PC-3 (cell line): ENCODE results near the gene TAF6. TPM values are rescaled to one million over a fixed set of nuclear protein-coding genes. Genes with fewer than 3 reads are reported as not detected.

Experiments
- ATAC-seq: fragments of 200-7000 bp; cut with Tn5 transposase; 2 replicates; pipeline ENCODE4 v1.9.1; 2020; ENCODE audit warnings: mild to moderate bottlenecking, moderate library complexity
- BruUV-seq: library from RNA; stranded (reverse); fragments of 400-500 nt; replicated peaks from 2 replicates; lab custom pipeline; 2021; lab: Mats Ljungman, UMichigan
- CTCF ChIA-PET: fragments of 300-600 bp; sonication (Branson Sonifier 250); formaldehyde crosslinking; loops from one replicate; lab custom pipeline; 2022; ENCODE audit warnings: antibody characterized with exemption; lab: Charles Lee
- POLR2A ChIA-PET: fragments of 300-600 bp; sonication (Branson Sonifier 250); formaldehyde crosslinking; loops from one replicate; lab custom pipeline; 2022; ENCODE audit warnings: antibody characterized with exemption; ENCODE audit not compliant: unreplicated experiment; lab: Charles Lee
- DNase-seq: peaks from one replicate; pipeline ENCODE4 v3.0.0-alpha.2; 2015
- H2AFZ ChIP-seq: fragments of 300-600 bp; sonication (generic); 2 replicates; pipeline ENCODE4 v1.6.0; 2016; ENCODE audit warnings: antibody characterized with exemption, low read length
- H3F3A ChIP-seq: fragments of 300-600 bp; sonication (generic); one replicate; pipeline ENCODE4 v1.6.0; 2017; ENCODE audit warnings: antibody characterized with exemption, low read length, control low read depth, mild to moderate bottlenecking; ENCODE audit not compliant: unreplicated experiment
- H3K27ac ChIP-seq: fragments of 300-600 bp; sonication (generic); 2 replicates; pipeline ENCODE4 v1.5.1; 2016; ENCODE audit warnings: mild to moderate bottlenecking, low read length
- H3K27me3 ChIP-seq: fragments of 300-600 bp; sonication (generic); 2 replicates; pipeline ENCODE4 v1.6.1; 2016; ENCODE audit warnings: low read length, mixed read lengths
- H3K36me3 ChIP-seq: fragments of 300-600 bp; sonication (generic); 2 replicates; pipeline ENCODE4 v1.6.1; 2016; ENCODE audit warnings: low read depth, mixed run types, low read length, mixed read lengths
- H3K4me1 ChIP-seq: fragments of 300-600 bp; sonication (generic); 2 replicates; pipeline ENCODE4 v1.5.1; 2016; ENCODE audit warnings: low read length; ENCODE audit not compliant: insufficient read depth
- H3K4me2 ChIP-seq: fragments of 300-600 bp; sonication (generic); 2 replicates; pipeline ENCODE4 v1.6.0; 2016; ENCODE audit warnings: low read length
- H3K4me3 ChIP-seq: fragments of 300-600 bp; sonication (generic); 2 replicates; pipeline ENCODE4 v1.5.1; 2016; ENCODE audit warnings: mild to moderate bottlenecking, low read length, mixed read lengths
- H3K79me2 ChIP-seq: fragments of 300-600 bp; sonication (generic); 2 replicates; pipeline ENCODE4 v1.6.1; 2017; ENCODE audit warnings: low read length, mixed read lengths
- H3K9ac ChIP-seq: fragments of 300-600 bp; sonication (generic); 2 replicates; pipeline ENCODE4 v1.6.0; 2016; ENCODE audit warnings: mild to moderate bottlenecking, low read length
- H3K9me2 ChIP-seq: fragments of 300-600 bp; sonication (generic); replicated peaks from 2 replicates; pipeline ENCODE4 v1.6.1; 2016; ENCODE audit warnings: mixed run types, low read length, mixed read lengths
- H3K9me3 ChIP-seq: fragments of 300-600 bp; sonication (generic); 2 replicates; pipeline ENCODE4 v1.6.1; 2016; ENCODE audit warnings: low read length, mixed read lengths
- H4K20me1 ChIP-seq: fragments of 300-600 bp; sonication (generic); 2 replicates; pipeline ENCODE4 v1.6.1; 2016; ENCODE audit warnings: low read length, mixed read lengths
- CTCF ChIP-seq: fragments of 300-600 bp; sonication (generic); conservative IDR thresholded peaks from 2 replicates; pipeline ENCODE4 v1.5.1; 2017; ENCODE audit warnings: antibody characterized with exemption, low read depth, mild to moderate bottlenecking, low read length
- EZH2 ChIP-seq: fragments of 300-600 bp; sonication (generic); IDR thresholded peaks from one replicate; pipeline ENCODE4 v1.6.1; 2017; ENCODE audit warnings: antibody characterized with exemption, mild to moderate bottlenecking, low read length; ENCODE audit not compliant: unreplicated experiment
- EZH2phosphoT487 ChIP-seq: fragments of 300-600 bp; sonication (generic); IDR thresholded peaks from 2 replicates; pipeline ENCODE4 v1.6.1; 2018; ENCODE audit warnings: mild to moderate bottlenecking, antibody characterized with exemption, low read length, borderline replicate concordance
- intact Hi-C: fragments of 100-400 bp; cut with micrococcal nuclease; formaldehyde crosslinking; loops from 2 replicates; pipeline ENCODE4 v1.9.0; 2023
- total RNA-seq: library from RNA; depleted of rRNA; stranded (reverse); fragments of >200 nt; gene quantifications from 2 replicates; pipeline ENCODE4 v1.2.3, GENCODE V29; 2014

TAF6 gene
- total RNA-seq, 1 experiment from 2014 or later, result 58.6 TPM

GRCh38 chr7:100126239-100126930, 7.2 kb upstream of the TAF6 start:
- ChIA-PET CTCF (interaction anchor here (0.6 to 0.8 kb wide), 2 partner anchors 24 to 62 kb away, joined by 4 to 5 read pairs; no protein-coding TSS in a partner anchor), POLR2A (interaction anchor here (0.6 kb wide), 3 partner anchors 22 to 85 kb away, joined by 3 to 6 read pairs (median 5); partner anchors contain the start of gene AP4M1)
- Histone ChIP-seq H2AFZ (peak overlapping the region; percentile 84), H3K9me3 (no peaks in the 10 kb centered on the region), H3K27ac (peak overlapping the region; percentile 92), H4K20me1 (no peaks in the 10 kb centered on the region), H3K36me3 (no peaks in the 10 kb centered on the region), H3K9me2 (no peaks in the 10 kb centered on the region), H3K4me3 (peak overlapping the region; percentile 80), H3F3A (no peaks in the 10 kb centered on the region), H3K27me3 (no peaks in the 10 kb centered on the region), H3K79me2 (0 out of 2 replicates have a peak, but pooled peaks cover 5% of the 10 kb centered on the region), H3K4me1 (0 out of 2 replicates have a peak, but pooled peaks cover 4% of the 10 kb centered on the region), H3K4me2 (peak overlapping the region; percentile 93), H3K9ac (peak overlapping the region; percentile 91)
- TF ChIP-seq CTCF (no peak), EZH2phosphoT487 (no peak), EZH2 (no peak)
- BruUV-seq, result TSS peak; percentile 79
- intact Hi-C loops, result loop anchor here (1.0 to 5.0 kb wide), 2 partner anchors 25 to 44 kb away; partner anchors contain the start of genes AP4M1, MCM7 and ZNF3
- ATAC-seq (no peak; the same call in 1 of the 2 replicates), DNase-seq (no peak)

GRCh38 chr7:100124301-100125230, 5.4 kb upstream of the TAF6 start:
- Histone ChIP-seq H3F3A (no peaks in the 10 kb centered on the region), H3K36me3 (no peaks in the 10 kb centered on the region), H3K4me3 (no peak overlapping the region), H4K20me1 (no peaks in the 10 kb centered on the region), H3K4me1 (peaks cover 12% of the 10 kb centered on the region; the same call in 1 of the 2 replicates), H3K9ac (no peak overlapping the region), H3K27me3 (no peaks in the 10 kb centered on the region), H3K79me2 (0 out of 2 replicates have a peak, but pooled peaks cover 10% of the 10 kb centered on the region), H3K4me2 (no peak overlapping the region), H2AFZ (no peak overlapping the region), H3K9me3 (no peaks in the 10 kb centered on the region), H3K27ac (no peak overlapping the region), H3K9me2 (no peaks in the 10 kb centered on the region)
- no peak for DNase-seq
- no peak for ATAC-seq
- ChIA-PET POLR2A (no interaction called here), CTCF (no interaction called here)
- intact Hi-C loops, result loop anchor here (5.0 kb wide), 1 partner anchor 42 kb away; the partner anchor contains the start of gene ZNF3
- TF ChIP-seq EZH2phosphoT487 (no peak), CTCF (no peak), EZH2 (no peak)
- no TSS peak for BruUV-seq
